Mammary epithelial cell (primary cell): ENCODE results near the gene PLXNA4.

Experiments used
- CTCF ChIP-seq, 2 donors: IDR thresholded peaks in 1 of 2; conservative IDR thresholded peaks in 1 of 2; 2 replicates each; pipeline ENCODE4 v1.5.1; 2011 to 2012; ENCODE audit warnings: inconsistent platforms in 2 of 2, low read length in 2 of 2, mild to moderate bottlenecking in 2 of 2, control low read depth in 1 of 2, low read depth in 1 of 2; ENCODE audit not compliant: insufficient read depth in 1 of 2; ENCODE audit errors: extremely low read depth in 1 of 2
- EZH2 ChIP-seq: IDR thresholded peaks from 2 replicates; pipeline ENCODE4 v1.6.1; 2012; ENCODE audit warnings: low read length, inconsistent platforms, borderline replicate concordance

GRCh38 chr7:132544999-132545398, 31.3 kb downstream of the PLXNA4 start:
- no peak for TF ChIP-seq CTCF (conservative IDR thresholded peaks at IDR 0.05 in 1 of 2, IDR thresholded peaks at IDR 0.05 in 1 of 2; ENCODE audit: extremely low read depth in 1 of 2, insufficient read depth in 1 of 2, low read depth in 1 of 2, low read length in 2 of 2)
- TF ChIP-seq EZH2, result no peak
